CD14-positive monocyte (primary cell): ENCODE results near the gene DIAPH1. TPM values are rescaled to one million over a fixed set of nuclear protein-coding genes. Genes with fewer than 3 reads are reported as not detected.

Experiments used
- DNase-seq, 3 donors: peaks; one replicate each; pipeline ENCODE4 v3.0.0-alpha.2; 2011 to 2022
- H2AFZ ChIP-seq: 2 replicates; pipeline ENCODE4 v1.6.0; 2012; ENCODE audit warnings: mild to moderate bottlenecking, low read depth, low read length, inconsistent platforms; ENCODE audit not compliant: insufficient read depth, poor library complexity, severe bottlenecking
- H3K27ac ChIP-seq, 2 donors: 1 replicate in 1 of 2; 2 replicates in 1 of 2; pipeline ENCODE4 v1.5.1; 2012 to 2013; ENCODE audit warnings: low read length in 2 of 2, control low read depth in 1 of 2, inconsistent platforms in 1 of 2, low read depth in 1 of 2, mild to moderate bottlenecking in 1 of 2
- H3K27me3 ChIP-seq, 2 donors: one replicate each; pipeline versions ENCODE4 v1.6.0 to v1.6.1; 2011 to 2013; ENCODE audit warnings: low read length in 2 of 2; ENCODE audit not compliant: control insufficient read depth in 2 of 2, insufficient read depth in 2 of 2
- H3K36me3 ChIP-seq, 2 donors: replicated peaks in 1 of 2; 1 replicate in 1 of 2; 2 replicates in 1 of 2; pipeline versions ENCODE4 v1.5.1 to v1.6.1; 2012 to 2013; ENCODE audit warnings: low read length in 2 of 2, control low read depth in 1 of 2, inconsistent platforms in 1 of 2, mild to moderate bottlenecking in 1 of 2; ENCODE audit not compliant: insufficient read depth in 2 of 2, control insufficient read depth in 1 of 2
- H3K4me1 ChIP-seq, 2 donors: 1 replicate in 1 of 2; 2 replicates in 1 of 2; pipeline versions ENCODE4 v1.5.1 to v1.6.1; 2012 to 2013; ENCODE audit warnings: low read length in 2 of 2, control low read depth in 1 of 2, inconsistent platforms in 1 of 2, mild to moderate bottlenecking in 1 of 2, moderate library complexity in 1 of 2; ENCODE audit not compliant: insufficient read depth in 2 of 2, control insufficient read depth in 1 of 2
- H3K4me2 ChIP-seq: replicated peaks from 2 replicates; pipeline ENCODE3; 2012; ENCODE audit warnings: low read length, moderate library complexity, mild to moderate bottlenecking; ENCODE audit not compliant: poor library complexity, severe bottlenecking; ENCODE audit errors: extremely low read depth
- H3K4me3 ChIP-seq, 3 experiments: fragments of 200-600 bp in 1 of 3; sonication (generic) in 1 of 3; replicated peaks in 1 of 3; 1 replicate in 2 of 3; 2 replicates in 1 of 3; pipeline ENCODE4 v1.5.1; 2011 to 2013; ENCODE audit warnings: low read length in 3 of 3, mild to moderate bottlenecking in 3 of 3, control low read depth in 2 of 3, low read depth in 2 of 3, inconsistent platforms in 1 of 3, moderate library complexity in 1 of 3
- H3K79me2 ChIP-seq: 2 replicates; pipeline ENCODE4 v1.6.0; 2012; ENCODE audit warnings: mild to moderate bottlenecking, control low read depth, inconsistent platforms, low read length, moderate library complexity; ENCODE audit not compliant: insufficient read depth
- H3K9ac ChIP-seq: 2 replicates; pipeline ENCODE4 v1.6.0; 2017; ENCODE audit warnings: low read length, mild to moderate bottlenecking; ENCODE audit not compliant: insufficient read depth, poor library complexity, severe bottlenecking
- H3K9me3 ChIP-seq, 2 donors: replicated peaks in 1 of 2; 1 replicate in 1 of 2; 2 replicates in 1 of 2; pipeline versions ENCODE4 v1.5.1 to v1.6.1; 2012 to 2013; ENCODE audit warnings: low read length in 2 of 2, control low read depth in 1 of 2; ENCODE audit not compliant: control insufficient read depth in 1 of 2, insufficient read depth in 1 of 2
- H4K20me1 ChIP-seq: 2 replicates; pipeline ENCODE4 v1.6.0; 2012; ENCODE audit warnings: mild to moderate bottlenecking, low read length, control low read depth, moderate library complexity; ENCODE audit not compliant: insufficient read depth
- H3K27ac Mint-ChIP-seq, 7 donors: one replicate each; pipeline ENCODE4 v1.8.0; 2020; ENCODE audit warnings: mild to moderate bottlenecking in 7 of 7, mixed read lengths in 7 of 7, moderate library complexity in 6 of 7, inconsistent platforms in 2 of 7
- H3K27me3 Mint-ChIP-seq, 3 donors: one replicate each; pipeline ENCODE4 v1.8.0; 2021 to 2022; ENCODE audit warnings: low read depth in 3 of 3, mild to moderate bottlenecking in 3 of 3, mixed read lengths in 3 of 3, moderate library complexity in 3 of 3, inconsistent platforms in 1 of 3
- H3K36me3 Mint-ChIP-seq, 2 donors: one replicate each; pipeline ENCODE4 v1.8.0; 2020; ENCODE audit warnings: mixed read lengths in 2 of 2, inconsistent platforms in 1 of 2, mild to moderate bottlenecking in 1 of 2
- H3K4me1 Mint-ChIP-seq: one replicate; pipeline ENCODE4 v1.8.0; 2020; ENCODE audit warnings: mild to moderate bottlenecking, mixed read lengths
- H3K4me3 Mint-ChIP-seq, 2 donors: one replicate each; pipeline ENCODE4 v1.8.0; 2020; ENCODE audit warnings: mild to moderate bottlenecking in 2 of 2, mixed read lengths in 2 of 2, moderate library complexity in 1 of 2
- H3K9me3 Mint-ChIP-seq, 7 donors: one replicate each; pipeline ENCODE4 v1.8.0; 2020 to 2022; ENCODE audit warnings: mixed read lengths in 7 of 7, mild to moderate bottlenecking in 6 of 7, moderate library complexity in 6 of 7, inconsistent platforms in 2 of 7
- WGBS: methylation state at CpG from one replicate; pipeline ENCODE4 v1.1.5; 2013; ENCODE audit warnings: missing lambda C conversion rate; ENCODE audit not compliant: insufficient coverage; 5-methylcytosine and 5-hydroxymethylcytosine counted together
- intact Hi-C, 2 donors: fragments of 100-400 bp; cut with micrococcal nuclease; formaldehyde crosslinking; loops; one replicate each; pipeline versions ENCODE4 v1.15.0 to v1.15.1; 2023
- polyA plus RNA-seq, 3 donors: library from polyadenylated mRNA; depleted of rRNA in 1 of 3; unstranded in 2 of 3; stranded (reverse) in 1 of 3; fragments of 300-500 nt in 2 of 3; fragments of >200 nt in 1 of 3; fragmentation: Illumina TruSeq in 2 of 3; gene quantifications; 1 replicate in 2 of 3; 2 replicates in 1 of 3; pipeline ENCODE4 v1.2.3, GENCODE V29; 2012 to 2021
- TF ChIP-seq, protein P1 (sequence below): fragments of 200-600 bp; IDR thresholded peaks from one replicate; pipeline ENCODE4 v1.8.0; 2022; ENCODE audit warnings: antibody characterized with exemption, mild to moderate bottlenecking

DIAPH1 gene
- polyA plus RNA-seq, 3 donors = 60.2 to 140 (median 98.6) TPM

DNA sequence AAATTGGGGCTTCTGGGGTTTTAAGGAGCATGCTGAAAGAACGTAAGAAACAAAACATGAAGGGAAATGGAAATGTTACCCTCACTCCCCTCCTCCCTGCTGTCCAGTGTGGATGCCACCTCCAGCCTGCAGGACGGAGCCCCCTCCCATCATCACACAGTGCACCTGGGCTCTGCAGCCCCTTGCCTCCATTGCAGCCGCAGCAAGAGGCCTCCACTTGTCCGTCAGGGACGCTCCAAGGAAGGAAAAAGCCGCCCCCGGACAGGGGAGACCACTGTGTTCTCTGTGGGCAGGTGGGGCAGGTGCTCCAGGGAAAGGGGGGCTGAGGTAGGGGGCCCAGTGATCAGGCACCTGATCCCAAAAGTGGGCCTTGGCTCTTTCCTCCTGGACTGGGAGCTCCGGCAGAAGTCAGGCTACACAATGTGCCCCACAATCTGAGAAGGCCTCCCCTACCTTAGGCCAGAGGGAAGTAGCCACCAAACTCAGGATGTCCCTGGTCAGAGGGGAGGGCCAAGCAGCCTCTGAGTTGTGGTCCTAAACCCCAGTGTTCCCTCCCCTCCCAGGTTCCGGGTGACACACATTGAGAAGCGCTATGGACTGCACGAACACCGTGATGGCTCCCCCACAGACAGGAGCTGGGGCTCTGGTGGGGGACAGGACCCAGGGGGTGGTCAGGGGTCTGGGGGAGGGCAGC is 20.7 kb upstream of the DIAPH1 start:
- intact Hi-C loops = loop anchor here (5.0 kb wide), 2 partner anchors 47 to 117 kb away; no protein-coding TSS in a partner anchor
- no peak overlapping the region for H3K4me3 Mint-ChIP-seq
- Histone ChIP-seq H4K20me1 (peaks cover 22% of the 10 kb centered on the region), H2AFZ (no peak overlapping the region), H3K27me3 (no peaks in the 10 kb centered on the region), H3K4me1 (peaks cover 32 to 50% of the 10 kb centered on the region in 2 donors), H3K9me3 (no peaks in the 10 kb centered on the region), H3K36me3 (peaks cover 13 to 30% of the 10 kb centered on the region in 2 donors), H3K4me2 (no peak overlapping the region), H3K79me2 (peaks cover 22% of the 10 kb centered on the region), H3K27ac (no peak overlapping the region), H3K9ac (no peak overlapping the region), H3K4me3 (no peak overlapping the region)
- peaks cover 27 to 39% of the 10 kb centered on the region in 2 donors for H3K36me3 Mint-ChIP-seq
- TF ChIP-seq, protein P1, sequence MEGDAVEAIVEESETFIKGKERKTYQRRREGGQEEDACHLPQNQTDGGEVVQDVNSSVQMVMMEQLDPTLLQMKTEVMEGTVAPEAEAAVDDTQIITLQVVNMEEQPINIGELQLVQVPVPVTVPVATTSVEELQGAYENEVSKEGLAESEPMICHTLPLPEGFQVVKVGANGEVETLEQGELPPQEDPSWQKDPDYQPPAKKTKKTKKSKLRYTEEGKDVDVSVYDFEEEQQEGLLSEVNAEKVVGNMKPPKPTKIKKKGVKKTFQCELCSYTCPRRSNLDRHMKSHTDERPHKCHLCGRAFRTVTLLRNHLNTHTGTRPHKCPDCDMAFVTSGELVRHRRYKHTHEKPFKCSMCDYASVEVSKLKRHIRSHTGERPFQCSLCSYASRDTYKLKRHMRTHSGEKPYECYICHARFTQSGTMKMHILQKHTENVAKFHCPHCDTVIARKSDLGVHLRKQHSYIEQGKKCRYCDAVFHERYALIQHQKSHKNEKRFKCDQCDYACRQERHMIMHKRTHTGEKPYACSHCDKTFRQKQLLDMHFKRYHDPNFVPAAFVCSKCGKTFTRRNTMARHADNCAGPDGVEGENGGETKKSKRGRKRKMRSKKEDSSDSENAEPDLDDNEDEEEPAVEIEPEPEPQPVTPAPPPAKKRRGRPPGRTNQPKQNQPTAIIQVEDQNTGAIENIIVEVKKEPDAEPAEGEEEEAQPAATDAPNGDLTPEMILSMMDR = no peak
- H3K4me1 Mint-ChIP-seq = peaks cover 33% of the 10 kb centered on the region
- peaks cover 0 to 4% (median 0%) of the 10 kb centered on the region in 3 donors for H3K27me3 Mint-ChIP-seq
- no peak overlapping the region for H3K27ac Mint-ChIP-seq
- DNase-seq = no peak
- WGBS = 94% methylated on average over 5 of the region's 12 CpGs
- H3K9me3 Mint-ChIP-seq = peaks cover 0 to 2% (median 0%) of the 10 kb centered on the region in 7 donors

DNA sequence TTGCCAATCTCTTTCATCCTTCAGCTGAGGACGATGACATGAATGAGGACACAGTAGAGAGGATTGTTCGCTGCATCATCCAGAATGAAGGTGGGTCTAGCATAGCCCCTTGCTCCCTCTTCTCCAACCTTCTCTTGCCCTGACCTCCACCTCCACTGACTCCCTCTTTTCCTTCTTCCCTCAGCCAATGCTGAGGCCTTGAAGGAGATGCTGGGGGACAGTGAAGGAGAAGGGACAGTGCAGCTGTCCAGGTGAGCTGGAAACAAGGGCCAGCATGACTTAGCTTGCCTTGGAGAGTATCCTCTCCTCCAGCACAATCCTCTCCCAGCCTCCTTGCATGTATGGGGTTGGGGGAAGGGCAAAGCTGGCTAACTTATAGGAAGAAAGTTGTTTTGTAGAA is 20.0 kb upstream of the DIAPH1 start:
- Mint-ChIP-seq H3K9me3 (peaks cover 0 to 2% (median 0%) of the 10 kb centered on the region in 7 donors), H3K36me3 (peaks cover 21 to 34% of the 10 kb centered on the region in 2 donors), H3K4me3 (no peak overlapping the region), H3K27ac (no peak overlapping the region), H3K4me1 (peaks cover 40% of the 10 kb centered on the region), H3K27me3 (peaks cover 0 to 4% (median 0%) of the 10 kb centered on the region in 3 donors)
- no peak overlapping the region for H3K27ac ChIP-seq
- H3K4me2 ChIP-seq = no peak overlapping the region
- intact Hi-C loops = loop anchor here (5.0 kb wide), 2 partner anchors 46 to 116 kb away; no protein-coding TSS in a partner anchor
- no peaks in the 10 kb centered on the region for H3K9me3 ChIP-seq
- H4K20me1 ChIP-seq = peaks cover 29% of the 10 kb centered on the region
- H2AFZ ChIP-seq = no peak overlapping the region
- TF ChIP-seq, protein P1 = no peak
- peaks cover 9 to 22% of the 10 kb centered on the region in 2 donors for H3K36me3 ChIP-seq
- no peak overlapping the region for H3K4me3 ChIP-seq
- no CpG with 5 or more reads among the region's 2 CpGs for WGBS
- H3K27me3 ChIP-seq = no peaks in the 10 kb centered on the region
- no peak for DNase-seq
- H3K9ac ChIP-seq = no peak overlapping the region
- H3K79me2 ChIP-seq = peaks cover 30% of the 10 kb centered on the region
- peaks cover 40 to 57% of the 10 kb centered on the region in 2 donors for H3K4me1 ChIP-seq
